Small intestine (tissue), 7 donors: ENCODE measurements around the gene SLC26A1. TPM values are rescaled to one million over a fixed set of nuclear protein-coding genes. Genes with fewer than 3 reads are reported as not detected.

Source experiments
- DNase-seq, 2 donors: peaks; one replicate each; pipeline versions ENCODE4 v3.0.0 to v3.0.0-alpha.2; 2013
- FAIRE-seq: peaks from 2 replicates; lab custom pipeline; 2012; peaks lifted over from hg19 to GRCh38; lab: Jason Lieb, UNC
- H3K27ac ChIP-seq, 3 donors: one replicate each; pipeline ENCODE4 v1.5.1; 2013; ENCODE audit warnings: low read length in 2 of 3, mild to moderate bottlenecking in 2 of 3, control low read depth in 1 of 3, inconsistent platforms in 1 of 3, low read depth in 1 of 3, moderate library complexity in 1 of 3
- H3K27me3 ChIP-seq, 3 donors: one replicate each; pipeline ENCODE4 v1.6.1; 2013; ENCODE audit warnings: low read length in 3 of 3, inconsistent platforms in 1 of 3; ENCODE audit not compliant: control insufficient read depth in 3 of 3, insufficient read depth in 3 of 3
- H3K36me3 ChIP-seq, 3 donors: one replicate each; pipeline ENCODE4 v1.6.1; 2013; ENCODE audit warnings: low read length in 3 of 3, inconsistent platforms in 1 of 3, low read depth in 1 of 3, mild to moderate bottlenecking in 1 of 3, moderate library complexity in 1 of 3; ENCODE audit not compliant: control insufficient read depth in 3 of 3, insufficient read depth in 2 of 3
- H3K4me1 ChIP-seq, 3 donors: one replicate each; pipeline ENCODE4 v1.6.1; 2013; ENCODE audit warnings: low read length in 2 of 3, inconsistent platforms in 1 of 3, low read depth in 1 of 3, mild to moderate bottlenecking in 1 of 3, moderate library complexity in 1 of 3; ENCODE audit not compliant: control insufficient read depth in 3 of 3, insufficient read depth in 2 of 3
- H3K4me3 ChIP-seq, 3 donors: one replicate each; pipeline ENCODE4 v1.5.1; 2013; ENCODE audit warnings: low read length in 3 of 3, control low read depth in 1 of 3, inconsistent platforms in 1 of 3, low read depth in 1 of 3, mild to moderate bottlenecking in 1 of 3, moderate library complexity in 1 of 3
- H3K9me3 ChIP-seq, 2 donors: one replicate each; pipeline ENCODE4 v1.6.1; 2013; ENCODE audit warnings: low read depth in 1 of 2, low read length in 1 of 2; ENCODE audit not compliant: control insufficient read depth in 2 of 2, insufficient read depth in 1 of 2
- WGBS, 3 donors: extraction: QIAGEN DNeasy Blood & Tissue Kit; methylation state at CpG; one replicate each; pipeline ENCODE4 v1.1.7; 2013; 5-methylcytosine and 5-hydroxymethylcytosine counted together
- polyA plus RNA-seq, 4 donors: library from polyadenylated mRNA; stranded (reverse) in 3 of 4; unstranded in 1 of 4; fragments of 200-250 nt in 3 of 4; fragments of 120-200 nt in 1 of 4; gene quantifications; one replicate each; pipeline versions ENCODE4 v1.2.1 to v1.2.3, GENCODE V29; 2013
- donor health status: healthy with polysubstance abuse.
- donor health status: control.
- donor health status: control.
- donor health status: Bipolar disorder and iron deficiency.
- donor health status: healthy.

SLC26A1 gene
- polyA plus RNA-seq, 4 donors = 0.54 to 8.6 (median 2.7) TPM

GRCh38 chr4:955161-955921, 37.9 kb downstream of the SLC26A1 start:
- Histone ChIP-seq H3K27ac (no peak overlapping the region), H3K27me3 (no peaks in the 10 kb centered on the region), H3K4me3 (no peak overlapping the region), H3K36me3 (peaks cover 3 to 66% (median 7%) of the 10 kb centered on the region in 3 donors), H3K9me3 (no peaks in the 10 kb centered on the region), H3K4me1 (no peaks in the 10 kb centered on the region)
- no peak for DNase-seq
- FAIRE-seq = no peak
- 92 to 95% (median 93%) methylated on average over 31 to 33 of the region's 33 CpGs for WGBS, 3 donors

GRCh38 chr4:954211-955020, 38.8 kb downstream of the SLC26A1 start:
- no peak for DNase-seq

GRCh38 chr4:953574-953915, 39.7 kb downstream of the SLC26A1 start:
- WGBS, 3 donors = 96 to 98% (median 97%) methylated on average over 13 of the region's 13 CpGs
- FAIRE-seq (no peak), DNase-seq (no peak)
- Histone ChIP-seq H3K27me3 (no peaks in the 10 kb centered on the region), H3K27ac (no peak overlapping the region), H3K4me1 (no peaks in the 10 kb centered on the region), H3K9me3 (no peaks in the 10 kb centered on the region), H3K4me3 (no peak overlapping the region), H3K36me3 (peaks cover 0 to 48% (median 3%) of the 10 kb centered on the region in 3 donors)

More at GRCh38 chr4:954211-955020, 38.8 kb downstream of the SLC26A1 start:
- Histone ChIP-seq H3K36me3 (peaks cover 2 to 57% (median 3%) of the 10 kb centered on the region in 3 donors), H3K27ac (no peak overlapping the region), H3K4me3 (no peak overlapping the region), H3K27me3 (no peaks in the 10 kb centered on the region), H3K9me3 (no peaks in the 10 kb centered on the region), H3K4me1 (no peaks in the 10 kb centered on the region)
- whole genome bisulfite sequencing, 3 donors = 92% methylated on average over 17 of the region's 17 CpGs
- no peak for FAIRE-seq

DNA sequence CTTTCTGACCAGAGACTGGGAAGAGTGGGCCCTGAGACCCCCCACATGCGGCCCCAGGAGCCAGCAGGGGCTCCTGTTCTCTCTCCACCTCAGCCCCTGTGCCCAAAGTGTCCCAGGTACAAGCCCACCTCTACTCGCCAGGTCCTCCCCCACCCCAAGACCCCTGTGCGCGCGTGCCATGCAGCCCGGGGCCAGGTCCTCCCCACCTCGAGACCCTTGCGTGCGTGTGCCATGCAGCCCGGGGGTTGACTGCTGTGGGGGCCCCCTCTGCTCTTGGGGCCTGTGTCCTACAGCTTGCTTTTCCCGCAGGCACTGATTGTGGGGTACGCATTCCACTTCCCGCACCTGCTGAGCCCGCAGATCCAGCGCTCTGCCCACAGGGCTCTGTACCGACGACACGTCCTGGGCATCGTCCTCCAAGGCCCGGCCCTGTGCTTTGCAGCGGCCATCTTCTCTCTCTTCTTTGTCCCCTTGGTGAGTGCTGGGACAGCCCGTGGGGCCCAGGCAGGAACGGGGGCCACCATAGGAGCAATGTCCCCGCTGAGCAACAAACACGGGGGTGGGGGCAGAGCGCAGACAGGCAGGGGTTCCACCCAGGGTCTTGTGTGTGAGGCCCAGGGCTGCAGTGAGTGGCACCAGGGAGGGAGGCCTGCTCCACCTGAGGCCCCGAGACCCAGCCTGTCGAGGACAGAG, 40.2 kb downstream of the SLC26A1 start:
- no peak for DNase-seq
- no peak for FAIRE-seq
- H3K9me3 ChIP-seq = no peaks in the 10 kb centered on the region
- WGBS, 3 donors = 94 to 97% (median 95%) methylated on average over 27 to 28 of the region's 28 CpGs
- H3K27ac ChIP-seq = no peak overlapping the region
- H3K4me3 ChIP-seq = no peak overlapping the region
- H3K36me3 ChIP-seq = peaks cover 0 to 45% (median 3%) of the 10 kb centered on the region in 3 donors
- H3K4me1 ChIP-seq = no peaks in the 10 kb centered on the region
- H3K27me3 ChIP-seq = no peaks in the 10 kb centered on the region

GRCh38 chr4:951594-952468, 41.4 kb downstream of the SLC26A1 start:
- no peak overlapping the region for H3K4me3 ChIP-seq
- 86 to 93% (median 87%) methylated on average over 19 to 23 of the region's 23 CpGs for WGBS, 3 donors
- H3K9me3 ChIP-seq = no peaks in the 10 kb centered on the region
- H3K4me1 ChIP-seq = no peaks in the 10 kb centered on the region
- H3K27ac ChIP-seq = no peak overlapping the region
- H3K27me3 ChIP-seq = peaks cover 0 to 4% (median 0%) of the 10 kb centered on the region in 3 donors
- FAIRE-seq (no peak), DNase-seq (no peak)
- peaks cover 0 to 35% (median 3%) of the 10 kb centered on the region in 3 donors for H3K36me3 ChIP-seq

- Histone ChIP-seq H3K4me1 (no peaks in the 10 kb centered on the region), H3K27ac (no peak overlapping the region), H3K27me3 (peaks cover 0 to 7% (median 0%) of the 10 kb centered on the region in 3 donors), H3K4me3 (no peak overlapping the region), H3K9me3 (no peaks in the 10 kb centered on the region), H3K36me3 (peaks cover 0 to 34% (median 3%) of the 10 kb centered on the region in 3 donors)
- no peak for FAIRE-seq
- DNase-seq = no peak
- WGBS, 3 donors = 83 to 95% (median 87%) methylated on average over 6 to 7 of the region's 7 CpGs
Observed at GRCh38 chr4:951186-951585, 42.0 kb downstream of the SLC26A1 start.

DNA sequence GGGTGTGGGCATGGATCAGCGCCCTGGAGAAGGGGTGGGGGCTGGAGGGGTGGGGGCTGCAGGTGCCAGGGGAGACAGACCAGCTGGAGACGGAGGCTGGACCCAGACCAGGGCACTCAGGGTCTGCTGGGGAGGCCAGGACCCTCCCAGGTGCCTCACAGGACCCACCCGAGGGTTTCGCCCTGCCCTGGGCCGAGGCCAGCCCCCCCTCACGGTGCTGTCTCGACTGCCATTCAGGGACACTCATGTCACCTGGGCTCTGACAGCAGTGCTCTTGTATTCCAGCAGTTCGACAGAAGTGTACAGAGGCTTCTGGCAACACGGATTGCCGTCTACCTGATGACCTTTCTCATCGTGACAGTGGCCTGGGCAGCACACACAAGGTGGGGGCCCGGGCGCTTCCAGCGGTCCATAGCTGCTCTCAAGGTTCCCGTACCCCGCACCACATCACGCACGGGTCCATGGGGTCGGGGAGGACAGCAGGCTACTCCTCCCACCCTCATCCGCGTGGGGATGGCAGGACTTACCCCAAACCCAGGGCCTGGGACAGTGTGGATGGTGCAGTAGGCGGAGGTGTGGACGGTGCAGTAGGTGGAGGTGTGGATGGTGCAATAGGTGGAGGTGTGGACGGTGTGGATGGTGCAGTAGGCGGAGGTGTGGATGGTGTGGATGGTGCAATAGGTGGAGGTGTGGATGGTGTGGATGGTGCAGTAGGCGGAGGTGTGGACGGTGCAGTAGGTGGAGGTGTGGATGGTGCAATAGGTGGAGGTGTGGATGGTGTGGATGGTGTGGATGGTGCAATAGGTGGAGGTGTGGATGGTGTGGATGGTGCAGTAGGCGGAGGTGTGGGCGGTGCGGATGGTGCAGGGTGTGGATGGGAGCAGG, 42.8 kb downstream of the SLC26A1 start:
- peaks cover 0 to 27% (median 3%) of the 10 kb centered on the region in 3 donors for H3K36me3 ChIP-seq
- H3K4me3 ChIP-seq = no peak overlapping the region
- peaks cover 0 to 5% (median 0%) of the 10 kb centered on the region in 3 donors for H3K4me1 ChIP-seq
- FAIRE-seq (no peak), DNase-seq (no peak)
- H3K9me3 ChIP-seq = no peaks in the 10 kb centered on the region
- WGBS, 3 donors = 88 to 90% (median 90%) methylated on average over 28 to 30 of the region's 30 CpGs
- no peak overlapping the region for H3K27ac ChIP-seq
- peaks cover 0 to 14% (median 0%) of the 10 kb centered on the region in 3 donors for H3K27me3 ChIP-seq
